A549 treated with ZK216348 at 1 μM for 4 hours (cell line): ENCODE measurements around the gene MMRN1. TPM values are rescaled to one million over a fixed set of nuclear protein-coding genes. Genes with fewer than 3 reads are reported as not detected.

Experiments
- total RNA-seq: library from RNA; stranded (reverse); fragments of 200-300 nt; extraction: Qiagen RNA extraction; gene quantifications from 5 replicates; pipeline ENCODE4 v1.2.3, GENCODE V29; 2022; ENCODE audit warnings: low read depth

MMRN1 gene, protein sequence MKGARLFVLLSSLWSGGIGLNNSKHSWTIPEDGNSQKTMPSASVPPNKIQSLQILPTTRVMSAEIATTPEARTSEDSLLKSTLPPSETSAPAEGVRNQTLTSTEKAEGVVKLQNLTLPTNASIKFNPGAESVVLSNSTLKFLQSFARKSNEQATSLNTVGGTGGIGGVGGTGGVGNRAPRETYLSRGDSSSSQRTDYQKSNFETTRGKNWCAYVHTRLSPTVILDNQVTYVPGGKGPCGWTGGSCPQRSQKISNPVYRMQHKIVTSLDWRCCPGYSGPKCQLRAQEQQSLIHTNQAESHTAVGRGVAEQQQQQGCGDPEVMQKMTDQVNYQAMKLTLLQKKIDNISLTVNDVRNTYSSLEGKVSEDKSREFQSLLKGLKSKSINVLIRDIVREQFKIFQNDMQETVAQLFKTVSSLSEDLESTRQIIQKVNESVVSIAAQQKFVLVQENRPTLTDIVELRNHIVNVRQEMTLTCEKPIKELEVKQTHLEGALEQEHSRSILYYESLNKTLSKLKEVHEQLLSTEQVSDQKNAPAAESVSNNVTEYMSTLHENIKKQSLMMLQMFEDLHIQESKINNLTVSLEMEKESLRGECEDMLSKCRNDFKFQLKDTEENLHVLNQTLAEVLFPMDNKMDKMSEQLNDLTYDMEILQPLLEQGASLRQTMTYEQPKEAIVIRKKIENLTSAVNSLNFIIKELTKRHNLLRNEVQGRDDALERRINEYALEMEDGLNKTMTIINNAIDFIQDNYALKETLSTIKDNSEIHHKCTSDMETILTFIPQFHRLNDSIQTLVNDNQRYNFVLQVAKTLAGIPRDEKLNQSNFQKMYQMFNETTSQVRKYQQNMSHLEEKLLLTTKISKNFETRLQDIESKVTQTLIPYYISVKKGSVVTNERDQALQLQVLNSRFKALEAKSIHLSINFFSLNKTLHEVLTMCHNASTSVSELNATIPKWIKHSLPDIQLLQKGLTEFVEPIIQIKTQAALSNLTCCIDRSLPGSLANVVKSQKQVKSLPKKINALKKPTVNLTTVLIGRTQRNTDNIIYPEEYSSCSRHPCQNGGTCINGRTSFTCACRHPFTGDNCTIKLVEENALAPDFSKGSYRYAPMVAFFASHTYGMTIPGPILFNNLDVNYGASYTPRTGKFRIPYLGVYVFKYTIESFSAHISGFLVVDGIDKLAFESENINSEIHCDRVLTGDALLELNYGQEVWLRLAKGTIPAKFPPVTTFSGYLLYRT
- not detected in 5 replicates for total RNA-seq

DNA sequence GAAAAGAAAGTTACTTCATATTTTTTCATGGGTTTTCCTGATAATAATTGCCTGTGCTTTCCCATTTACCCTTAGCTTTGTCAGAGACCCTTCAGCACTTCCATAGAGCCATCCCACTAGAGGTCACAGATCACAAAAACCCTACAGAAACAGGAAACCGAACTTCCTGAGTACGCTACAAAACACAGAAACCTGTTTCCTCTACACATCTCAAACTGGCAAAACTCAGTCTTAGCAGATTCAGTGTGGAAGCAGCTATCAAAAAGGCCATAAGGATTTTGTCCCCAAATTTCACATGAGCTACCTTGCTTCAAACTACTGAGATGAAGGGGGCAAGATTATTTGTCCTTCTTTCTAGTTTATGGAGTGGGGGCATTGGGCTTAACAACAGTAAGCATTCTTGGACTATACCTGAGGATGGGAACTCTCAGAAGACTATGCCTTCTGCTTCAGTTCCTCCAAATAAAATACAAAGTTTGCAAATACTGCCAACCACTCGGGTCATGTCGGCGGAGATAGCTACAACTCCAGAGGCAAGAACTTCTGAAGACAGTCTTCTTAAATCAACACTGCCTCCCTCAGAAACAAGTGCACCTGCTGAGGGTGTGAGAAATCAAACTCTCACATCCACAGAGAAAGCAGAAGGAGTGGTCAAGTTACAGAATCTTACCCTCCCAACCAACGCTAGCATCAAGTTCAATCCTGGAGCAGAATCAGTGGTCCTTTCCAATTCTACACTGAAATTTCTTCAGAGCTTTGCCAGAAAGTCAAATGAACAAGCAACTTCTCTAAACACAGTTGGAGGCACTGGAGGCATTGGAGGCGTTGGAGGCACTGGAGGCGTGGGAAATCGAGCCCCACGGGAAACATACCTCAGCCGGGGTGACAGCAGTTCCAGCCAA lies at the start of gene MMRN1:
Gene MMRN1 (plus strand): TSS at position 206 of the 902 bp plus-strand sequence. CDS start 118 bp downstream, at position 324.

Other genes with a start within 250 kb of the MMRN1 start
- 0.20 to 0.74 TPM (median 0.39 TPM) in 3 of 5 replicates, not detected in the others for gene SNCA, start 57.7 kb upstream of the MMRN1 start, total RNA-seq
- not detected in 5 replicates for gene CCSER1, start 232.5 kb downstream of the MMRN1 start, total RNA-seq